Adrenal gland (tissue), 12 donors: ENCODE measurements around the gene ZNF132. TPM values are rescaled to one million over a fixed set of nuclear protein-coding genes. Genes with fewer than 3 reads are reported as not detected.

Experiments
- DNase-seq, 7 donors: peaks; one replicate each; pipeline ENCODE4 v3.0.0-alpha.2; 2019 to 2020
- H3K27ac ChIP-seq, 5 donors: fragments of 200-600 bp; sonication (generic) in 4 of 5; 1 replicate in 3 of 5; 2 replicates in 2 of 5; pipeline versions ENCODE4 v1.5.1 to v1.8.0; 2016 to 2020; ENCODE audit warnings: mild to moderate bottlenecking in 1 of 5
- H3K27me3 ChIP-seq: fragments of 200-600 bp; 2 replicates; pipeline ENCODE4 v1.8.0; 2021
- H3K36me3 ChIP-seq, 2 donors: fragments of 200-600 bp; replicated peaks in 1 of 2; 1 replicate in 1 of 2; 2 replicates in 1 of 2; pipeline versions ENCODE4 v1.5.1 to v1.8.0; 2018 to 2022
- H3K4me1 ChIP-seq, 2 donors: fragments of 200-600 bp; replicated peaks in 1 of 2; 1 replicate in 1 of 2; 2 replicates in 1 of 2; pipeline versions ENCODE4 v1.5.1 to v1.8.0; 2018 to 2021
- H3K4me3 ChIP-seq, 4 donors: fragments of 200-600 bp; sonication (generic) in 3 of 4; one replicate each; pipeline ENCODE4 v1.5.1; 2016 to 2018
- H3K9me3 ChIP-seq, 3 donors: fragments of 200-600 bp; sonication (generic) in 1 of 3; replicated peaks in 1 of 3; 1 replicate in 2 of 3; 2 replicates in 1 of 3; pipeline versions ENCODE4 v1.5.1 to v1.8.0; 2016 to 2021
- POLR2A ChIP-seq, 2 donors: fragments of 450-650 bp; IDR thresholded peaks; one replicate each; pipeline ENCODE4 v1.6.1; 2017; ENCODE audit warnings: antibody characterized with exemption in 2 of 2, mild to moderate bottlenecking in 2 of 2, moderate library complexity in 1 of 2
- WGBS, 4 donors: extraction: QIAGEN DNeasy Blood & Tissue Kit in 2 of 4; methylation state at CpG; one replicate each; pipeline versions ENCODE4 v1.1.5 to v1.1.7; 2013 to 2017; 5-methylcytosine and 5-hydroxymethylcytosine counted together
- intact Hi-C, 2 donors: fragments of 100-400 bp; cut with DNase I; formaldehyde crosslinking; loops; one replicate each; pipeline versions ENCODE4 v1.14.1 to v1.15.0; 2022 to 2023
- polyA plus RNA-seq, 3 donors: library from polyadenylated mRNA; stranded (reverse); fragments of 200-250 nt in 2 of 3; fragments of 350-450 nt in 1 of 3; fragmentation: Illumina TruSeq in 1 of 3; extraction: RNeasy Lipid Tissue Mini Kit (QIAGEN cat#74804) in 1 of 3; gene quantifications; one replicate each; pipeline ENCODE4 v1.2.3, GENCODE V29; 2013 to 2014
- total RNA-seq, 9 donors: library from RNA; depleted of rRNA in 4 of 9; stranded (reverse); fragments of >200 nt in 4 of 9; fragments of 120-200 nt in 1 of 9; fragmentation: NEBNext Ultra II Directional in 1 of 9; extraction: Animal tissue kit (Norgen Biotek cat#: 25700) in 1 of 9; gene quantifications; one replicate each; pipeline versions ENCODE4 v1.1.0 to v1.2.4, GENCODE V29; 2013 to 2023
- TF ChIP-seq, protein P1 (sequence below), 6 experiments: fragments of 450-650 bp in 4 of 6; fragments of 200-600 bp in 2 of 6; sonication (generic) in 1 of 6; IDR thresholded peaks; 1 replicate in 5 of 6; 2 replicates in 1 of 6; pipeline versions ENCODE4 v1.5.1 to v1.8.0; 2016 to 2021; ENCODE audit warnings: antibody characterized with exemption in 6 of 6, mild to moderate bottlenecking in 2 of 6, moderate library complexity in 1 of 6
- donor health status: healthy with polysubstance abuse.
- donor health status: Bipolar disorder and iron deficiency.
- donor health status: DM: yes; HTN: yes; CAD: no.
- donor health status: DM: no; HTN: no; CAD: no.
- donor health status: DM: no; HTN: no; CAD: no.
- donor health status: DM: yes; HTN: yes; CAD: no.

ZNF132 gene
- total and polyA plus RNA-seq, 12 donors, result 1.3 to 12.0 (median 4.6) TPM

DNA sequence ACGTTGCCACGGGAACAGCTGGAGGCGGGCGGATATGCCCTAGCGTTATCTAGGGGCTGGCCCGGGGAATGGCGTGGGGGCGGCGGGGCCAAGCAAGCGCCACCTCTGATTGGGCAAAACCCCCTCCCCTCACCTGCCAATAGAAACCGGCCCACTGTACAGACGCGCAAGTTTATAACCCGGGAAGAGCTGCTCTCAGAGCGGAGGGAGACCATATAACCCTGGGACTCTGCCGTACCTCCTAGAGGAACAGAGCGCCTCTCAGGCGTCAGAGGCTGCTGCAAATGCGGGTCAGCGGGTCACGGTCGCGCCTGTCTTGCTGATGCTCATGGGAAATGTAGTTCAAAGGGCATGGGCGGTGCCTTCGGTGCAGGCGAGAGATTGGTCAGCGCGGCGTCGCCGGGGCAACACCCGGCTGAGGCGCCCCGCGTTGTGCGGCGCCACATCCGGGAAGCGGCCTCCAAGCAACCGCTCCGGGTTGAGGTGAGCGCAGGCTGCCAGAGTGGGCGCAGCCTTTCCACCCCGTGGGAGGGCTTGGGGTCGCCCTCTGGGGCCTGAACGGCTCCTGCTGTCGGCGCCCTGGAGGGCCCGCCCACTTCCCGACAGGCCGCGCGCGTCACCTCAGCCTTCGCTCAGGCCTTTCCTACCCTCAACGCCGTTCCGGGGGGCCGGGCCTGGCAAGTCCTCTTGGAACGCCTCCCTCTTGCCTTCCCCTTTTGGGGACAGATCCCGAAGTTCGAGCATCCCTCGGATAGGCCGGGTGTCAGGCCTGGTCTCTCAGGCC is 36.0 kb upstream of the ZNF132 start, which contains the start of gene ZNF446:
Gene ZNF446 (plus strand): TSS at position 639 of the 784 bp plus-strand sequence. CDS start 867 bp downstream, outside the sequence.
- Histone ChIP-seq H3K27me3 (no peaks in the 10 kb centered on the region), H3K36me3 (peaks cover 0 to 36% of the 10 kb centered on the region in 2 donors), H3K4me3 (peak within 1 kb of the TSS; percentile 22 to 72 (median 48)), H3K9me3 (no peaks in the 10 kb centered on the region), H3K4me1 (peaks cover 6 to 14% of the 10 kb centered on the region in 2 donors), H3K27ac (peak within 1 kb of the TSS; percentile 70 to 95 (median 89))
- peak; percentile 94 to 99 (median 98) for DNase-seq
- intact Hi-C loops, result no loop called here
- TF ChIP-seq POLR2A (IDR thresholded peaks at IDR 0.05), result peak; percentile 26 to 58
- TF ChIP-seq, protein P1, sequence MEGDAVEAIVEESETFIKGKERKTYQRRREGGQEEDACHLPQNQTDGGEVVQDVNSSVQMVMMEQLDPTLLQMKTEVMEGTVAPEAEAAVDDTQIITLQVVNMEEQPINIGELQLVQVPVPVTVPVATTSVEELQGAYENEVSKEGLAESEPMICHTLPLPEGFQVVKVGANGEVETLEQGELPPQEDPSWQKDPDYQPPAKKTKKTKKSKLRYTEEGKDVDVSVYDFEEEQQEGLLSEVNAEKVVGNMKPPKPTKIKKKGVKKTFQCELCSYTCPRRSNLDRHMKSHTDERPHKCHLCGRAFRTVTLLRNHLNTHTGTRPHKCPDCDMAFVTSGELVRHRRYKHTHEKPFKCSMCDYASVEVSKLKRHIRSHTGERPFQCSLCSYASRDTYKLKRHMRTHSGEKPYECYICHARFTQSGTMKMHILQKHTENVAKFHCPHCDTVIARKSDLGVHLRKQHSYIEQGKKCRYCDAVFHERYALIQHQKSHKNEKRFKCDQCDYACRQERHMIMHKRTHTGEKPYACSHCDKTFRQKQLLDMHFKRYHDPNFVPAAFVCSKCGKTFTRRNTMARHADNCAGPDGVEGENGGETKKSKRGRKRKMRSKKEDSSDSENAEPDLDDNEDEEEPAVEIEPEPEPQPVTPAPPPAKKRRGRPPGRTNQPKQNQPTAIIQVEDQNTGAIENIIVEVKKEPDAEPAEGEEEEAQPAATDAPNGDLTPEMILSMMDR (IDR thresholded peaks at IDR 0.05), result no peak
- WGBS, 4 donors, result 0 to 1% (median 0%) methylated on average over 2 to 64 of the region's 64 CpGs

DNA sequence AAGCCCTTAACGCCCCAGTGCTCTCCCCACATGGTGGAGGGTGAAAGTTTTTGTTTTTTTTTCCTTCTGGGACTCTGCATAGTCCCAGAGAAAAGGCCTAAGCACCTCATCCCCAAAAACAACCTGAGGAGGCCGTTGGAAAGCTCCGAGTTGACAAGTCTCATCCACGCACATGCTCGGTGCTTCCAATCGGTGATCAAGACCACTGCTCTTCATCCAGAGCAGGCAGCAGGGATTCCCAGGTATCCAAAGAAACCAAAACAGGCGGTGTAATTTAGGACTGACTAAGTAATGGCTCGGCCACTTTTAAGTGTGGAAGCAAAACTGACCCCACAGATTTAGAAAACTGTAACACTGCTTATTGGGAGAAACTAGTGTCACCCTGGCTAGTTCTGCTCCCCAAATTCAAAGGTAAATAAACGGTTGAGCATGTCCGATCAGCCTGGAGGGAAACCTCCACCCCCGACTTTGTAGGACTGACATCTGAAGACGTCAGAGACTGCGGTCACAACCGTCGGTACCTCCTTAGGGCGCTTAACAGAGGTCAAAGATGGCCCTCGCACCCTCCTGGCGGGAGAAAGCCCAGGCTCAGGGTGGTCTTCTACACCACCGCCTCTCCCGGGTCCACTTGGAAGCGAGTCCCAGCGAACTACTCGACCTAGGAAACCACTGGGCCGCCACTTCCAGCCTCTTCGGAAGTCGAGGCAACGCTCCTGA is 35.2 kb upstream of the ZNF132 start:
- no peak for TF ChIP-seq POLR2A (IDR thresholded peaks at IDR 0.05)
- TF ChIP-seq, protein P1 (IDR thresholded peaks at IDR 0.05), result no peak
- peaks cover 0 to 35% of the 10 kb centered on the region in 2 donors for H3K36me3 ChIP-seq
- H3K4me3 ChIP-seq, result peak overlapping the region in 3 of 4 donors; percentile 38 to 72 (median 59)
- peak overlapping the region; percentile 70 to 95 (median 89) for H3K27ac ChIP-seq
- WGBS, 4 donors, result 21 to 36% (median 25%) methylated on average over 18 to 27 of the region's 27 CpGs
- no peaks in the 10 kb centered on the region for H3K9me3 ChIP-seq
- DNase-seq, result no peak
- intact Hi-C loops, result no loop called here
- H3K4me1 ChIP-seq, result peaks cover 6 to 14% of the 10 kb centered on the region in 2 donors
- no peaks in the 10 kb centered on the region for H3K27me3 ChIP-seq

DNA sequence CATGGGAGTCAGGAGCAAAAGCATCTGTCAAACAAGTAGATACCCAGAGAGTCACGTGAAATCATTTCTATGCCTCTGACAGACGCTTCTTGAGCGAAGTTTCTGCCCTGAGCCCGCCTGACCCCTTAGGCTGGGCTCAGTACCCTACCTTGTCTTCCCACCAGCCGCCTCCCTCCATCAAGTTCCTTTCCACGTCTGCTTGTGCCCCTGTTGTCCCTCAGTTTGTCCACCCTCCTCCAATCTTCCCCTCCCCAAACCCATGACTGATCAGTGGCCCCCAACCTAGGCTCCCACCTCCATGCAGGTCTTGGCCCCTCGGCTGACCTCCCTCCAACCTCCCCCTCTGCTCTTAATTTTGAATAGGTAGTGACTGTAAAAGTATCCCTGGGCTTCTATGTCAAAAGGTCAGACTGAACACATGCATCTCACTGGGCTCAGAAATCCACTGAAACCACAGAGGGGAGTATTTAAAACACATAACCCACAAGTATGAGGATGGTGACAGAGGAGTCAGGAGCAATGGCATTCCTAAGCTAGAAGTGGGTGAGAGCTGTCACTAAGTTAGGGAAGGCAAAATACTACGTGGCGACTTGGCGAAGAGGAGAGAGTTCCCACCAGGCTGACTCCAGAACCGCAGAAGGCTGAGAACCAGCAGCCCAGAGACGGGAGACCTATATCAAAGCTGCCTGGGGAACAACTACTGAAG is 34.5 kb upstream of the ZNF132 start:
- TF ChIP-seq, protein P1 (IDR thresholded peaks at IDR 0.05), result no peak
- no peak for TF ChIP-seq POLR2A (IDR thresholded peaks at IDR 0.05)
- no peak for DNase-seq
- Histone ChIP-seq H3K9me3 (no peaks in the 10 kb centered on the region), H3K27me3 (no peaks in the 10 kb centered on the region), H3K27ac (peak overlapping the region in 1 of 5 donors; percentile 91), H3K36me3 (peaks cover 0 to 36% of the 10 kb centered on the region in 2 donors), H3K4me1 (peaks cover 6 to 14% of the 10 kb centered on the region in 2 donors), H3K4me3 (no peak overlapping the region)
- 86 to 91% (median 88%) methylated on average over 12 of the region's 12 CpGs for WGBS, 4 donors
- intact Hi-C loops, result no loop called here

DNA sequence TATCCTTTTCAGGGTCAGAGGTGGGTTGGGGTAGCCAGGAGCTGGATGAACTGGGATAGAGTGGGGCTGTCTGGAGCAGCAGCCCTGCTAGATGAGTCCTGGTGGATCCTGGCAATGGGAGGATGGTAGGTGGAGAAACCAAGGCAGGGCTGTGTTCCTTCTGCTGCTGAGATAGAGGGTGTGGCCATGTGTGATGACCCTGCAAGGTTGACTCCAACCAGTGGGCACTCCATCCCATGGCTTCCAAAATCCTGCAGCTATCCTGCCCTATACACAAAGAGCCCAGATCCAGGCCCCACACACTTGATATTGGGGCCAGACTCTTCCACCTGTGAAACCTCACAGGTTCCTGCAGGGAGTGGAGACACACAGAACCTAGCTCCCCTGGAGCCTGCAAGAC is 33.8 kb upstream of the ZNF132 start:
- Histone ChIP-seq H3K27ac (no peak overlapping the region), H3K36me3 (peaks cover 0 to 34% of the 10 kb centered on the region in 2 donors), H3K27me3 (no peaks in the 10 kb centered on the region), H3K9me3 (no peaks in the 10 kb centered on the region), H3K4me3 (no peak overlapping the region), H3K4me1 (peaks cover 6 to 16% of the 10 kb centered on the region in 2 donors)
- no peak for DNase-seq
- intact Hi-C loops, result no loop called here
- TF ChIP-seq, protein P1 (IDR thresholded peaks at IDR 0.05), result no peak
- no peak for TF ChIP-seq POLR2A (IDR thresholded peaks at IDR 0.05)
